GM19372 (cell line): ENCODE measurements around the gene BID.

Experiments
- ATAC-seq: cut with Tn5 transposase; IDR thresholded peaks from one replicate; pipeline ENCODE4 v1.9.1; 2021; ENCODE audit warnings: mild to moderate bottlenecking, low read depth, moderate library complexity; ENCODE audit not compliant: unreplicated experiment

Gene BID

GRCh38 chr22:17785185-17786184 lies 11.2 kb upstream of the BID start:
- ATAC-seq: no peak

- no peak for ATAC-seq
Observed at GRCh38 chr22:17784776-17785175, 10.5 kb upstream of the BID start.

DNA sequence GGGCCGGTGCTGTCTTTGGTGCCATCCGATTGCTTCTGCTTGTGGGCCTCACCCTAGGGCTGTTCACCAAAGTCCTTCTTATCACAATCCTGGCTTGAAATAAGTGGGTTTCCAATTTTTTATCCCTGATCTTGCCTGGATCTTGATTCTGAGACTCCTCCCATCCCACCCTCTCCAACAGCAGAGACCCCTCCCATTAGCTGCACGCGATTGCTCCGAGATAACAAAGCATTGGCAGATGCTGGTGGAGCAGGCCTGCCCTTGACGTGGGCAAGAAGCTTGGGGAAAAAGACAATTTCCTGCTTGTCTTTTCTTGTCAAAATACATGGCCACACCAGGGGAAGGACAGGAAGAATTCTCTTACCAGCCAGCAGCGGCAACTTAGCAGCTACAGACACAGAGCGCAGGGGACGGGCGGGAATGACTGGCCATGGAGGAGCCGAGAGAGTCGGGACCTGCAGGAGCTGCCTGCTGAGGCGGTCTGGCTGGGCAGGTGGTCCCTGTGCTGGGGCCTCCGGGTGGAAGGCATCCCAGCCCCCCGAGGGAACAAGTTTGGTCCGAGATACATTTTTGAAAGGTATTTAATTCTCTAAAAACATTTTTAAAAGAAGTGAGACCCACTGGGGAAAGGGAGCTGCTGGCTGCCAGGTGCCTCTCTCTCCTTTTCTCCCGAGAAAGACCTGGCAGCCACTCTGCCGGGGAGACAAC lies 9.7 kb upstream of the BID start:
- ATAC-seq: no peak

DNA sequence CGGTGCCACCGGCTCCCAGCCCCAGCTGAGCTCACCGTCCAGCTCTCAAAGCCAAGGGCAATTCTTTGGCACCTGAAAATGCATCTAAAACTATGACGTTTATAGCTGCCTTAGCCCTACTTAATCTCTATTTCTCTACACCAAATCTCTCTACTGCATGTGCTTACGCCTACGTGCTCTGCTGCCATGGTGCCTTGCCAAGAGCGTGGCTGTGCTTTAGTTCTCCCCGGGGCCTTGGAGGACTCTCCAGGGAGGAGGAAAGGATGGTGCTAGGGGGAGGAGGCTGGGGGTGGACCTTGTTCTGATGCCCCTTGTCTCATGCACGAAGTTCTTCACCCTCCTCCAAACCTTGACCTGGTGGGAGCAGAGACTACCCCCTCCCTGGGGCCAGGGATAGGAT lies 9.0 kb upstream of the BID start:
- no peak for ATAC-seq

DNA sequence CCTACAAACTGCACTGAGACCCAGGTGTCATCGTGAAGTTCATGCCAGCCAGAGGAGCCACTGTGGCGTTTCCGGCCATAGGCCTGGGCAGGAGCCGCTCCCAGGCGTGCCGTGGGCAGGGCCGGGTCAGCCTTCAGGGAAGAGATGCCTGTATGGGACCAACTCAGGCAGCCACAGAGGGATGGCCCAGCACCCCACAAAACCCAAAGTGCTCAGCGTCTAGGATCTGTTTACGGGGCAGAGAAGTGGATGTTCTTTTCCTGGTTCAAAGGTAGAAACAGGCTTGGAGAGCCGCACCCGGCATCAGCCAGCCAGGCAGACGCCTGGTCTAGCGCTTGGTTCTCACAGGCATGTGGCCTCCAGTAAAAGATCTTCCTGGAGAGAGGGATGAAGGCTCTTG lies 8.4 kb upstream of the BID start:
- no peak for ATAC-seq

DNA sequence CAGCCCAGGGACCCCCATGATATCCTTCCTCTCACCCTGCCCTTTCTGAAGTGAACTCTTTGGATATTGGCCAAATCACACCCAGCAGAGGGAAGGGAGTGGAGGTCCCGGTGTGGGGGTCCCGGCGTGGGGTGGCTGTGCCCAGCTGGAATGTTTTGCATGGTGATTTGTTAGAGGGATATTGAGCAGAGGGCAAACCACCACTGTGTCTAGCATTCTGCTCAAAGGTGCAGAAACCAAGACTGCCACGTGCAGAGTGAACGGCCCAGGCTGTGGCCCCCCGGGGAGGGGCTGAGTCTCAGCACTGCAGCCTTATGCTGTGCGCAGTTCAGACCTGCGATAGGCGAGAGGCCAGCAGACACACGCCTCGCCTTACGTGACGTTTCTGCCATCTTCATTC lies 7.9 kb upstream of the BID start:
- no peak for ATAC-seq

DNA sequence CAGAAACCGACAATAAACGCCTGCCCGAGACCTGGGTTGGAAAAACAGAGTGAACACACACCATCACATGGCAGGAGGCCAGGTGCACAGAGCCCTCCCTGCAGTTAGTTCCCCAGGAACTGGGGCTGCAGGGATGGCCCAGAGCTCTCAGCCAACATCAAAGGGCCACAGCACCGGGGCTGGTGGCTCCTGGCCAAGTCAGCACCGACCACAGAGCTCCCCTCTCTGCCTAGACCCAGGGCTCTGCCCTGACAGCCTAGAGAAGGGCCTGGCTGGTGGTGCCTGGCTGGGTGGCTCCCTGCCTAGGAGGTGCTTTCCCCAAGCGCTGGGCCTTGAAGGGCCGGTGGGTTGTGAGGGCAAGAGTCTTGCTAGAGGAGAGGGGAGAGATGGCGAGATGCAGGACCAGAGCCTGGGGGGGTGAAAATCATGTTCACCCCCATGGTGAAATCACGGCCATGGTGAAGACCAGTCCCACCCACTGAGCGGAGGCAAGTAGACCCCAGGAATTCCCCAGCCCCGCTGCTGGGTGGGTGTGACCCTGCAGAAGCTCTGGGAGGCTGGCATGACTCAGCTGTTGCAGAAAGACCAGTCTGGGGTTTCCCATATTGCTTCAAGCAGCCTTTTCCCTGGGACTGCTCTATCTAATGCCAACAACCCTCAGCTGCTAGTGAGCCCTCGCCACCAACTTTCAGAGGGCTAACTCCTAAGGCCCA lies 7.2 kb upstream of the BID start:
- ATAC-seq: no peak

GRCh38 chr22:17780741-17781318 lies 6.6 kb upstream of the BID start:
- no peak for ATAC-seq

- ATAC-seq: no peak
Observed at GRCh38 chr22:17780116-17780740, 6.0 kb upstream of the BID start.

GRCh38 chr22:17779286-17780115 lies 5.2 kb upstream of the BID start:
- ATAC-seq: no peak

DNA sequence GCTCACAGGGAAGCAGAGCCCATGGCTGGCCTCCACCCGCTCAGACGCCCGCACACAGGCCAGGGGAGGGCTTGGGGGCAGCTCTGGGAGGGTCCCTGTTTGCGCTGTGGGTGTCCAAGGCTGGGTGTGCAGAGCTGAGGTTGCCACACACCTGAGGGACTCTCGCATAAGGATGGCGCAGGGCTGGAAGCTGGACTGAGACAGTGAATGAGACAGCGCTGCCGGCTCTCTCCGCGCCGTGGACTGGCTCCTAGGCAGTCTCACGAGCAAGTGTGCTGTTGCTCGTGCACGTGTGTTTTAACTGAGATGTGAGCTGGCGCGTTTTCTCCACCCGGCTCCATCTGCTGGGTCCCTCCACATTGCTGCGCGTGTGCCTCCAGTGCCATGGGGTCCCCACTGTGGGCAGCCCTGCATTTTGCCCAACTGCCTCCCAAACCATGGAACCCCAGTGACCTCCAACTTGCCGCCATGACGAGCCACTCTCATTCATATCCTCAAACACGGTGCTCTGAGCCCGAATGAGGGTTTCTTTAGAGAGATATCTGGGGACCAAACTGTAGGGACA lies 4.2 kb upstream of the BID start:
- ATAC-seq: no peak

GRCh38 chr22:17777717-17778044 lies 3.4 kb upstream of the BID start:
- no peak for ATAC-seq

DNA sequence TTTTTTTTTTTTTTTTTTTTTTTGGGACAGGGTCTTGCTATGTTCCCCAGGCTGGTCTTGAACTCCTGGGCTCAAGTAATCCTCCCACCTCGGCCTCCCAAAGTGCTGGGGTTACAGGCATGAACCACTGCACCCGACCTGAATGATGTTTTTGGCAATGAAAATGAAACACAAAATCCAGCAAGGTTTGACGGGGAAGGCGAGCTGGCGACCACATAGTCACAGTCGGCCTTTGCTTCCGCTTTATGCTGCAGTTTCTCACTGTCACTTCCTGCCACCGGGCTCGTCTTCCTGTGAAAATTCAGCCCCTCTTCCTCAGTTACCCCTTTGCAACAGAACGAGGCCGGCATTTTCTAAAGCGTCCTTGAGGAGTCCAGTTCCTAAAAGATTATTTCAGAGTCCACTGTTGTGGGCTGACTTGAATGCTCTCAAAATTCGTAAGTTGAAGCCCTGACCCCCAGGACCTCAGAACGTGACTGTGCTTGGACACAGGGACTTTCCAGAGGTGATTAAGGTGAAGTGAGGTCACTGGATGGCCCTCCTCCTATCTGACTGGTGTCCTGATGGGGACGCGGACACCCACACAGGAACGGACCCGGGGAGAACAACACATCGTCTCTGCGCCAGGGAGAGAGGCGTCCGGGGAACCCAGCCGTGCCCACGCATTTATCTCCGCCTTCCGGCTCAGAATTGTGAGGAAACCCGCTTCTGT lies 2.9 kb upstream of the BID start:
- no peak for ATAC-seq

DNA sequence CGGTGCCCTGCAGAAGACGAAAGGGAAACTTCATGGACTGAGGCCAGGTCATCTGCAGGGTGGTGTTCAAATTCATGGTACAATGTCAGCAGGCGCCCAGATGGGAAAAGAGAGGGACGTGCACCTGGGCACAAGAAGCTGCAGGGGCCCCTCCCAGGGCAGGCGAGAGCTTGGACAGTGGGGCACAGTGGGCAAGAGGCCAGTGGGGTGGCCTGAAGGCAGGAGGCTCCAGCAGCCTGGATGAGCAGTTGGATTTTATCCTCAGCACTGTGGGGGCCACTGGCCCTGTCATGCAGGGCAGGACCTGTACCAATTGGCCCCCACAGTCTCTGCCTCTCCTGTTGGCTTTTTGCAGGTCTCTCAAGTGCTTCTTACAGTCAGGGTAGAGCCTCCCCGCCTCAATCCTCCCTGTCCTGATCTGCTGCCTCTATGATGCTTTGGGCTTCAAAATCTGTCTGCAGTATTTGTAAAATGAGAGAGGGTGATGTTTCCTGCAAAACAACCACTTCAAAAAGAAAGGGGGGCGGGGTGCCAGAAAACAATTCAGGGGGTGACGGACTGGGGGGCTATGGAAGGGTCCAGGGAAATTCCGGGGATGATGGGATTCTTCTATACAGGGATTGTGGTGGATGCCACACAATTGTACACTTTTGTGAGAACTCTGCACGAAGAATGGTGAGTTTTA lies 1.7 kb upstream of the BID start:
- ATAC-seq: no peak

DNA sequence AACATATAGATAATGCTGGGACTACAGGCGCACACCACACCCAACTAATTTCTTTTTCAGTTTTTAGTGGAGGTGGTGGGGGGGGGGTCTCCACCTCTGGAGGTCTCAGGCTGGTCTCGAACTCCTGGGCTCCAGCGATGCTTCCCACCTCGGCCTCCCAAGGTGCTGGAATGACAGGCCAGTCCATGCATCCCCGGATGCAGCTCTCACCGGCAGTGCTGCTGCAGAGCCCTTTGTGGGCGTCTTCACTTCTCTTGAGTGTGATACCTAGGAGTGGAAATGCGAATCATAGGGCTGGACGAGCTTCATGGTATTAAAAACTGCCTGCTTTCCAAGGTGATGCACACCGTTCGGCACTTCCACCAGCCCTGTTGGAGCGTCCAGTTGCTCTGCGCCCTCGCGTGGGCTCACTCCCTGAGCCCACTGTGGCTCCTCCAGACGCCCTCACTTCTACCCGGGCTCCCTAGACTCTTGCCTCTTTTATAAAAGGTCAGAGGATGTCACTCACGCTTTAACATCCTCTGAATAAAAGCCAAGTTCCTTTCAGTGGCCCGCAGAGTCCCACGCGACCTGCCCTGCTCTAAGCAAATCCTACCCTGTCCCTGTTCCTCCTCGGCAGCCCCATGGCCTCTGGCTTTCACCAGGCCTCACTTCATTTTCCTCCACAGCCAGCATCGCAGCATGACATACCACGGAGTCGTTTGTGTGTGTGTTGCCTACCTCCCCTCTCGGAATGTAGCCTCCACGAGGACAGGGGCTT lies 837 bp upstream of the BID start:
- ATAC-seq: no peak

DNA sequence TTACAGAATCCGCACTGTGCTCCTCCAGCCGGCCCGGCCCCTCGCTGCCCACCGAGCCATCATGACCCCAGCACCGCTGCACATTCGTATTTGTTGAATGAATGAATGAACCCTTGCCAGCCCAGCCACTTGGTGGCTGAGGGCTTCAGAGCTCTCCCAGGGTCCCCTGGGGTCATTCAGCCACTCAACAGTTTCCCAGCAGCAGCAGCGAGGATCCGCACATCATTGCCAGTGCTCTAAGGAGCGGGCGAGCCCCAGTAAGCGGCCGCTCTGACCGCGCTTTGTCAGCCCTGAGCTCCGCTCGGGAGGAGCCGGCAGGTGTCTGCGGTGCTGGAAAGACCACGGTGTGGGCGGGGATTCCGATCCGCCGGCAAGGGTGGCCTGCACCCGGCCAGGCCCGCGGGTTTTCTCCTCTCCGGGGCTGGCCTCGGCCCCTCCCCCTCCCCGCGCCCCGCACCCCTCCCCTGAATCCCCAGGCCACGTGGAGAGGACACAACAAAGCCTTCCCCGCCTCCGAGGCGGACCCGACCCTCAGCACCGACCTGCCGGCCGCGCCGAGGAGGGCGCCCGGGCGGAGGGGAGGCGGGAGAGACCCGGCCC lies 563 bp downstream of the BID start:
- no peak for ATAC-seq
